ENCODE measurements around the gene STARD10.

Gene STARD10

GRCh38 chr11:72745925-72746550, 47.8 kb downstream of the STARD10 start:
- no peak overlapping the region for H3K4me3 ChIP-seq (IDR thresholded peaks at IDR 0.05; ENCODE audit: insufficient read depth, low read depth, low read length)
- H3K9ac ChIP-seq = no peak overlapping the region
- no peaks in the 10 kb centered on the region for H3K36me3 ChIP-seq (ENCODE audit: insufficient read depth)
- H3K27ac ChIP-seq = no peak overlapping the region
- H3K79me2 ChIP-seq (ENCODE audit: insufficient read depth, low read depth) = no peaks in the 10 kb centered on the region; the same call in 1 of the 2 replicates
- TF ChIP-seq, protein P1, sequence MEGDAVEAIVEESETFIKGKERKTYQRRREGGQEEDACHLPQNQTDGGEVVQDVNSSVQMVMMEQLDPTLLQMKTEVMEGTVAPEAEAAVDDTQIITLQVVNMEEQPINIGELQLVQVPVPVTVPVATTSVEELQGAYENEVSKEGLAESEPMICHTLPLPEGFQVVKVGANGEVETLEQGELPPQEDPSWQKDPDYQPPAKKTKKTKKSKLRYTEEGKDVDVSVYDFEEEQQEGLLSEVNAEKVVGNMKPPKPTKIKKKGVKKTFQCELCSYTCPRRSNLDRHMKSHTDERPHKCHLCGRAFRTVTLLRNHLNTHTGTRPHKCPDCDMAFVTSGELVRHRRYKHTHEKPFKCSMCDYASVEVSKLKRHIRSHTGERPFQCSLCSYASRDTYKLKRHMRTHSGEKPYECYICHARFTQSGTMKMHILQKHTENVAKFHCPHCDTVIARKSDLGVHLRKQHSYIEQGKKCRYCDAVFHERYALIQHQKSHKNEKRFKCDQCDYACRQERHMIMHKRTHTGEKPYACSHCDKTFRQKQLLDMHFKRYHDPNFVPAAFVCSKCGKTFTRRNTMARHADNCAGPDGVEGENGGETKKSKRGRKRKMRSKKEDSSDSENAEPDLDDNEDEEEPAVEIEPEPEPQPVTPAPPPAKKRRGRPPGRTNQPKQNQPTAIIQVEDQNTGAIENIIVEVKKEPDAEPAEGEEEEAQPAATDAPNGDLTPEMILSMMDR (conservative IDR thresholded peaks at IDR 0.05; ENCODE audit: low read depth, low read length) = no peak
- no peaks in the 10 kb centered on the region for H3K27me3 ChIP-seq (ENCODE audit: insufficient read depth, low read depth)
- no peak overlapping the region for H3K4me2 ChIP-seq
- H4K20me1 ChIP-seq (ENCODE audit: insufficient read depth) = 0 out of 2 replicates have a peak, but pooled peaks cover 4% of the 10 kb centered on the region
- H3K4me1 ChIP-seq (ENCODE audit: low read depth, poor library complexity, severe bottlenecking) = no peaks in the 10 kb centered on the region
- H2AFZ ChIP-seq (ENCODE audit: low read depth) = no peak overlapping the region

DNA sequence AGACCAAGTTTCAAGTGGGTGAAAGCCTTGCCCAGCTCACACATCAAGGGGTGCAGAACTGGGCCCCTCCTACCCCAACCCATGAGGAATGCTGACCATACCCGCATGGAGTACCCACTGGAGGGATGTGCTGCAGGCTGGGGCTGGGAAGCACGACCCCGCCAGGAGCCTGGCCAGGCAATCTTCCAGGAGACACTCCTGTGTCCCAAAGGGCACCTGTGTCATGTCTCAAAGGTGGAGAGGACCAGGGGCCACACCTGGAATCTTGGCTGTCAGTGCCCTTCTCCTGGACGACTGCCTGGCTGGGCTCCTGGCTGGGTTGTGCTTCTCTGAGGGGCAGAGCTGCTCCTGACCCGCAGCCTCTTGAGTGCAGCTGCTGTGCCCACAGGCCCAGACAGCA, 48.3 kb downstream of the STARD10 start:
- TF ChIP-seq, protein P1 (conservative IDR thresholded peaks at IDR 0.05; ENCODE audit: low read depth, low read length) = no peak
- no peak overlapping the region for H3K27ac ChIP-seq
- no peaks in the 10 kb centered on the region for H3K27me3 ChIP-seq (ENCODE audit: insufficient read depth, low read depth)
- no peak overlapping the region for H3K4me3 ChIP-seq (IDR thresholded peaks at IDR 0.05; ENCODE audit: insufficient read depth, low read depth, low read length)
- H3K9ac ChIP-seq = no peak overlapping the region
- H3K4me2 ChIP-seq = no peak overlapping the region
- no peaks in the 10 kb centered on the region for H3K36me3 ChIP-seq (ENCODE audit: insufficient read depth)
- peaks cover under 1% of the 10 kb centered on the region for H3K4me1 ChIP-seq (ENCODE audit: low read depth, poor library complexity, severe bottlenecking)
- H3K79me2 ChIP-seq (ENCODE audit: insufficient read depth, low read depth) = no peaks in the 10 kb centered on the region; the same call in 1 of the 2 replicates
- H2AFZ ChIP-seq (ENCODE audit: low read depth) = no peak overlapping the region
- 0 out of 2 replicates have a peak, but pooled peaks cover 4% of the 10 kb centered on the region for H4K20me1 ChIP-seq (ENCODE audit: insufficient read depth)

- Histone ChIP-seq H3K27me3 (ENCODE audit: insufficient read depth, low read depth) (no peaks in the 10 kb centered on the region), H4K20me1 (ENCODE audit: insufficient read depth) (0 out of 2 replicates have a peak, but pooled peaks cover 4% of the 10 kb centered on the region), H3K27ac (no peak overlapping the region), H3K4me1 (ENCODE audit: low read depth, poor library complexity, severe bottlenecking) (peaks cover 8% of the 10 kb centered on the region), H3K4me3 (IDR thresholded peaks at IDR 0.05; ENCODE audit: insufficient read depth, low read depth, low read length) (no peak overlapping the region), H3K9ac (no peak overlapping the region), H3K79me2 (ENCODE audit: insufficient read depth, low read depth) (no peaks in the 10 kb centered on the region; the same call in 1 of the 2 replicates), H3K36me3 (ENCODE audit: insufficient read depth) (no peaks in the 10 kb centered on the region), H2AFZ (ENCODE audit: low read depth) (no peak overlapping the region), H3K4me2 (no peak overlapping the region)
- TF ChIP-seq, protein P1 (conservative IDR thresholded peaks at IDR 0.05; ENCODE audit: low read depth, low read length) = no peak
Observed at GRCh38 chr11:72744474-72744873, 49.4 kb downstream of the STARD10 start.

DNA sequence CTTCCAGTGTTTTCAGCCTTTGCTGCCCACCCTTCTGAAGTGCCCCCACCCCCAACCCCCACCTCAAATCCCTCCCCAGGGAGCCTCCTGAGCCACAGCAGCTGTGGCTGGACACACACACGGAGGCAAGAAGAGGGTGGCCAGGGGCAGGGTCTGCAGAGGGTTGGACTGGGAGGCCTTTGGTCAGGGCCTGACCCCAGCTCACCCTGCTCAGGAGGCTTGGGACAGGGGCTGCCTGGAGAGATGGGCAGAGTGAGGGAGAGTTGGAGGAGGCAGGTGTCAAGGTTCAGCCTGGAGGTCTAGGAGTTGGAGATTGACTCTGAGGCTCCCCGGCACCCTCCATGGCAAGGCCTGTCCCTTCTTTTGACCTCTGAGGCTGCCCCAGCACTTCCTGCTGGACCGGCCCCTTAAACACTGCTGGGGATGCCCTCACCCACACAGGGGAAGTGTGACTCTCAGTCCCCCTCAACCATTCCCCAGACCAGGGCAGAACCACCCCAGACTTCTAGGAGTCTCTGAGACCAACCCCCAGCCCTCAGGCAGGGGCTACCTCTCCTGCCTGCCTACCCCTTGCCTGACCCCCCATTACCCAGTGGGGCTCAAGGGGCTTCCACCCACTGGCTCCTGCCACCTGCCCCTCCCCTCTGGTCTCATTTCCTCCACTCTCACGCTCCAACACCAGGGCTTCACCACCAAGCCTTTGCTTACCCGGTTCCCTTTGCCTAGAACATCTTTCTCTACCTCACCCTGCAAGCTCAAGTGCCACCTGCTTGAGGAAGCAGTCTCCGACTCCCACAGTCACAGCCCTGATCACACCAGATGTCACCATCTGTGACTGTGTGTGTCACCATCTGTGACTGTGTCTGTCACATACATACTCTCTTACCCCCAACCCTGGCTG, 50.3 kb downstream of the STARD10 start:
- H3K27ac ChIP-seq = no peak overlapping the region
- H3K9ac ChIP-seq = no peak overlapping the region
- H3K27me3 ChIP-seq (ENCODE audit: insufficient read depth, low read depth) = no peaks in the 10 kb centered on the region
- peaks cover 8% of the 10 kb centered on the region for H3K4me1 ChIP-seq (ENCODE audit: low read depth, poor library complexity, severe bottlenecking)
- no peaks in the 10 kb centered on the region for H3K36me3 ChIP-seq (ENCODE audit: insufficient read depth)
- no peak overlapping the region for H3K4me3 ChIP-seq (IDR thresholded peaks at IDR 0.05; ENCODE audit: insufficient read depth, low read depth, low read length)
- TF ChIP-seq, protein P1 (conservative IDR thresholded peaks at IDR 0.05; ENCODE audit: low read depth, low read length) = no peak
- H3K4me2 ChIP-seq = no peak overlapping the region
- H2AFZ ChIP-seq (ENCODE audit: low read depth) = no peak overlapping the region
- no peaks in the 10 kb centered on the region; the same call in 1 of the 2 replicates for H3K79me2 ChIP-seq (ENCODE audit: insufficient read depth, low read depth)
- 0 out of 2 replicates have a peak, but pooled peaks cover 4% of the 10 kb centered on the region for H4K20me1 ChIP-seq (ENCODE audit: insufficient read depth)
